Measurements from ENCODE around the gene LHB.

DNA sequence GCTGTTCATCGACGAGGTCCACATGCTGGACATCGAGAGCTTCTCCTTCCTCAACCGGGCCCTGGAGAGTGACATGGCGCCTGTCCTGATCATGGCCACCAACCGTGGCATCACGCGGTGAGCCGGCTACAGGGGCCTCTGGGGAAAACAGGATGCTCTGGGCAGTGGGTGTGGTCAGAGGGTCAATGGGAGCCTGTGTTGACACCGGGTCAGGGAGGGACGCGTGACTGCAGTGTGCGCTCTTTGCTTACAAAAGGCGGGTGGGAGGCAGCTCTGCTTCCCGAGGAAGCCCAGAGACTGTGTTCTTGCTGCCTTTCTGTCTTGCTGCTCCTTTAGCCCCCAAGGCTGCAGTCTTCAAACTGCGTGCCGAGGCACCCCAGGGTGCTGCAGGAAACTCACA lies 5.7 kb downstream of the LHB start:
- no peak for TF ChIP-seq EZH2phosphoT487 (IDR thresholded peaks at IDR 0.05; ENCODE audit: borderline replicate concordance)
- TF ChIP-seq, protein P1, sequence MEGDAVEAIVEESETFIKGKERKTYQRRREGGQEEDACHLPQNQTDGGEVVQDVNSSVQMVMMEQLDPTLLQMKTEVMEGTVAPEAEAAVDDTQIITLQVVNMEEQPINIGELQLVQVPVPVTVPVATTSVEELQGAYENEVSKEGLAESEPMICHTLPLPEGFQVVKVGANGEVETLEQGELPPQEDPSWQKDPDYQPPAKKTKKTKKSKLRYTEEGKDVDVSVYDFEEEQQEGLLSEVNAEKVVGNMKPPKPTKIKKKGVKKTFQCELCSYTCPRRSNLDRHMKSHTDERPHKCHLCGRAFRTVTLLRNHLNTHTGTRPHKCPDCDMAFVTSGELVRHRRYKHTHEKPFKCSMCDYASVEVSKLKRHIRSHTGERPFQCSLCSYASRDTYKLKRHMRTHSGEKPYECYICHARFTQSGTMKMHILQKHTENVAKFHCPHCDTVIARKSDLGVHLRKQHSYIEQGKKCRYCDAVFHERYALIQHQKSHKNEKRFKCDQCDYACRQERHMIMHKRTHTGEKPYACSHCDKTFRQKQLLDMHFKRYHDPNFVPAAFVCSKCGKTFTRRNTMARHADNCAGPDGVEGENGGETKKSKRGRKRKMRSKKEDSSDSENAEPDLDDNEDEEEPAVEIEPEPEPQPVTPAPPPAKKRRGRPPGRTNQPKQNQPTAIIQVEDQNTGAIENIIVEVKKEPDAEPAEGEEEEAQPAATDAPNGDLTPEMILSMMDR (conservative IDR thresholded peaks at IDR 0.05; ENCODE audit: low read length): no peak
